Neural progenitor cell (in vitro differentiated cells): ENCODE results near the gene PCSK6. TPM values are rescaled to one million over a fixed set of nuclear protein-coding genes. Genes with fewer than 3 reads are reported as not detected.

ENCODE experiments used
- DNase-seq: peaks from one replicate; pipeline ENCODE4 v3.0.0-alpha.2; 2016; ENCODE audit warnings: low spot score
- H2AFZ ChIP-seq: fragments of 200-600 bp; sonication (generic); replicated peaks from 2 replicates; pipeline ENCODE4 v1.6.1; 2016; ENCODE audit warnings: antibody characterized with exemption
- H3F3A ChIP-seq: fragments of 200-600 bp; sonication (generic); 2 replicates; pipeline ENCODE4 v1.6.1; 2016; ENCODE audit warnings: antibody characterized with exemption, low read depth
- H3K27ac ChIP-seq: fragments of 200-600 bp; sonication (generic); 2 replicates; pipeline ENCODE4 v1.5.1; 2016; ENCODE audit warnings: mild to moderate bottlenecking
- H3K27me3 ChIP-seq: fragments of 200-600 bp; sonication (generic); 2 replicates; pipeline ENCODE4 v1.6.1; 2016; ENCODE audit warnings: mild to moderate bottlenecking, moderate library complexity
- H3K36me3 ChIP-seq: fragments of 200-600 bp; sonication (generic); 2 replicates; pipeline ENCODE4 v1.5.1; 2016
- H3K4me1 ChIP-seq: fragments of 200-600 bp; sonication (generic); 2 replicates; pipeline ENCODE4 v1.6.1; 2016; ENCODE audit warnings: mixed run types
- H3K4me2 ChIP-seq: fragments of 200-600 bp; sonication (generic); 2 replicates; pipeline ENCODE4 v1.6.1; 2016
- H3K4me3 ChIP-seq: fragments of 200-600 bp; sonication (generic); 2 replicates; pipeline ENCODE4 v1.5.1; 2016
- H3K79me2 ChIP-seq: fragments of 200-600 bp; sonication (generic); 2 replicates; pipeline ENCODE4 v1.6.1; 2016; ENCODE audit warnings: low read depth
- H3K9ac ChIP-seq: fragments of 200-600 bp; sonication (generic); 2 replicates; pipeline ENCODE4 v1.6.1; 2016
- H3K9me3 ChIP-seq: fragments of 200-600 bp; sonication (generic); 2 replicates; pipeline ENCODE4 v1.5.1; 2016; ENCODE audit warnings: low read depth
- H4K20me1 ChIP-seq: fragments of 200-600 bp; sonication (generic); 2 replicates; pipeline ENCODE4 v1.6.1; 2016; ENCODE audit warnings: low read depth
- H3K27ac Mint-ChIP-seq: 3 replicates; pipeline ENCODE4 v1.8.0; 2021; ENCODE audit warnings: mixed read lengths
- H3K27me3 Mint-ChIP-seq: 2 replicates; pipeline ENCODE4 v1.8.0; 2022; ENCODE audit warnings: low read depth, mild to moderate bottlenecking, inconsistent platforms, moderate library complexity, mixed read lengths; ENCODE audit not compliant: insufficient read depth
- H3K36me3 Mint-ChIP-seq: 3 replicates; pipeline ENCODE4 v1.8.0; 2021; ENCODE audit warnings: mixed read lengths
- H3K4me1 Mint-ChIP-seq: 3 replicates; pipeline ENCODE4 v1.8.0; 2021; ENCODE audit warnings: mixed read lengths
- H3K4me3 Mint-ChIP-seq: 3 replicates; pipeline ENCODE4 v1.8.0; 2021; ENCODE audit warnings: mild to moderate bottlenecking, moderate library complexity, mixed read lengths
- H3K9me3 Mint-ChIP-seq: 3 replicates; pipeline ENCODE4 v1.8.0; 2020; ENCODE audit warnings: mixed read lengths
- EZH2 ChIP-seq: fragments of 200-600 bp; sonication (generic); IDR thresholded peaks from 2 replicates; pipeline ENCODE4 v1.6.1; 2017; ENCODE audit warnings: antibody characterized with exemption, mild to moderate bottlenecking, moderate library complexity
- EZH2phosphoT487 ChIP-seq: fragments of 200-600 bp; sonication (generic); IDR thresholded peaks from 2 replicates; pipeline ENCODE4 v1.6.1; 2017; ENCODE audit warnings: antibody characterized with exemption
- total RNA-seq: library from RNA; depleted of rRNA; stranded (reverse); fragments of >200 nt; gene quantifications from 2 replicates; pipeline ENCODE4 v1.2.3, GENCODE V29; 2015; ENCODE audit warnings: low replicate concordance
- TF ChIP-seq, protein P1 (sequence below): fragments of 200-600 bp; sonication (generic); IDR thresholded peaks from 2 replicates; pipeline ENCODE4 v1.5.1; 2017; ENCODE audit warnings: antibody characterized with exemption, mild to moderate bottlenecking

The PCSK6 gene
- total RNA-seq, 1 donor from 2014 or later = 1.9 TPM

DNA sequence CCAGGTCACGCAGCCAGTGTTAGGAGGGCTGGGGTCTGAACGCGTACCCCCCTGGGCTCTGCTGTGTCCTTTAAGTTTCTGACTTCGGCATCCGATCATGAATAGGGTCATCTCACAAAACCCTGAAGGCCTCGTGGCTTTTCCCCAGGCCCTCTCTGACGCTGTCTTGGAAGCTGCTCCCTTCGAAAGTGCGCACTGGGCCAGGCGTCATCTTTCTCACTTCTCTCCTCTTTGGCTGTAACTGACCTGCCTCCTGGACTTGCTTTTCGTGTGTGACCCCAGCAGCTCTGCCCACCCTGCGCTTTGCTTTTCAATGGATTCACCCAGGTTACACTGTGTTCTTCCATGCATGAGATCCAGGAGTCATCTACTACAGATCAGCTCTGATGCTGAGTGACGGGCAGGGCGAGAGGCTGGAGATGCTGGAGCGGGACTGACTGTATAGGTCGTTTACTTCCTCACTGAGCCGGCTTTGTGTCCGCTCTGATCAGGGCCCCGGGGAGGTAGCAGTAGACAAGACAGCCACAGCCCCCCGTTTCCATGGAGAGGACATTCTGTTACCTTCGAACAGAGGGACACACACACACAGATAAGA is 45.0 kb upstream of the PCSK6 start:
- Histone ChIP-seq H3K9me3 (no peaks in the 10 kb centered on the region), H2AFZ (peak overlapping the region; percentile 73), H3K4me1 (peaks cover 12% of the 10 kb centered on the region), H3K4me3 (no peak overlapping the region), H3K27me3 (no peaks in the 10 kb centered on the region), H3K79me2 (no peaks in the 10 kb centered on the region), H3K4me2 (peak overlapping the region; percentile 11), H3K9ac (no peak overlapping the region), H4K20me1 (no peaks in the 10 kb centered on the region), H3K36me3 (no peaks in the 10 kb centered on the region), H3F3A (no peaks in the 10 kb centered on the region), H3K27ac (no peak overlapping the region)
- Mint-ChIP-seq H3K27ac (peak overlapping the region; percentile 35), H3K9me3 (no peaks in the 10 kb centered on the region), H3K36me3 (peaks cover 2% of the 10 kb centered on the region), H3K27me3 (peaks cover 4% of the 10 kb centered on the region), H3K4me3 (no peak overlapping the region), H3K4me1 (peaks cover 10% of the 10 kb centered on the region)
- peak; percentile 52 for DNase-seq
- TF ChIP-seq, protein P1, sequence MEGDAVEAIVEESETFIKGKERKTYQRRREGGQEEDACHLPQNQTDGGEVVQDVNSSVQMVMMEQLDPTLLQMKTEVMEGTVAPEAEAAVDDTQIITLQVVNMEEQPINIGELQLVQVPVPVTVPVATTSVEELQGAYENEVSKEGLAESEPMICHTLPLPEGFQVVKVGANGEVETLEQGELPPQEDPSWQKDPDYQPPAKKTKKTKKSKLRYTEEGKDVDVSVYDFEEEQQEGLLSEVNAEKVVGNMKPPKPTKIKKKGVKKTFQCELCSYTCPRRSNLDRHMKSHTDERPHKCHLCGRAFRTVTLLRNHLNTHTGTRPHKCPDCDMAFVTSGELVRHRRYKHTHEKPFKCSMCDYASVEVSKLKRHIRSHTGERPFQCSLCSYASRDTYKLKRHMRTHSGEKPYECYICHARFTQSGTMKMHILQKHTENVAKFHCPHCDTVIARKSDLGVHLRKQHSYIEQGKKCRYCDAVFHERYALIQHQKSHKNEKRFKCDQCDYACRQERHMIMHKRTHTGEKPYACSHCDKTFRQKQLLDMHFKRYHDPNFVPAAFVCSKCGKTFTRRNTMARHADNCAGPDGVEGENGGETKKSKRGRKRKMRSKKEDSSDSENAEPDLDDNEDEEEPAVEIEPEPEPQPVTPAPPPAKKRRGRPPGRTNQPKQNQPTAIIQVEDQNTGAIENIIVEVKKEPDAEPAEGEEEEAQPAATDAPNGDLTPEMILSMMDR = no peak
- no peak for TF ChIP-seq EZH2

GRCh38 chr15:101533371-101534140 is 44.0 kb upstream of the PCSK6 start:
- peaks cover 12% of the 10 kb centered on the region for H3K4me1 ChIP-seq
- no peak overlapping the region for H3K4me2 ChIP-seq
- Mint-ChIP-seq H3K27ac (no peak overlapping the region), H3K4me1 (peaks cover 14% of the 10 kb centered on the region), H3K4me3 (no peak overlapping the region), H3K36me3 (peaks cover 2% of the 10 kb centered on the region), H3K27me3 (peaks cover 2% of the 10 kb centered on the region), H3K9me3 (no peaks in the 10 kb centered on the region)
- no peaks in the 10 kb centered on the region for H3K36me3 ChIP-seq
- H3K4me3 ChIP-seq = no peak overlapping the region
- H2AFZ ChIP-seq = no peak overlapping the region
- H3K27me3 ChIP-seq = no peaks in the 10 kb centered on the region
- no peaks in the 10 kb centered on the region for H3F3A ChIP-seq
- TF ChIP-seq EZH2phosphoT487 (no peak), EZH2 (no peak)
- TF ChIP-seq, protein P1 = no peak
- no peak for DNase-seq
- H3K27ac ChIP-seq = no peak overlapping the region
- H4K20me1 ChIP-seq = no peaks in the 10 kb centered on the region
- H3K9me3 ChIP-seq = no peaks in the 10 kb centered on the region
- H3K79me2 ChIP-seq = no peaks in the 10 kb centered on the region
- no peak overlapping the region for H3K9ac ChIP-seq

DNA sequence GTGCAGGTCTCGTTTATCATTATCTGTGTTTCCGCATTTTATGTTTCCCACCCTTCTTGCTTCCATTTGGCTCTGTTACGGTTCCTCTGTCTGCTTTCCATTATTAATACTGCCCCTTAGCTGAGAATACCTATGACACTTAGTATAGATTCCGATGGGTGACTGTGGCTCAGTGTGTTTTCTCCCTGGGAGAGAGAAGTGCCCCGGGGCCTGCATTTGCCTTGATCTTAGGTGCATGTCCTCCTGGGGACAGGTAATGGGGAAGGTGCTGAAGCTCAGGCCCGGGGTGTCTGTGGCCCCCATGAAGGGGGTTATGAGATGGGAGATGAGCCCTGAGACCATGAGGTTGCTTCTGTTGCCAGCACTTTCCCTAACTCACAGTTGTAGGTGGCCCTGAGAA is 43.4 kb upstream of the PCSK6 start:
- DNase-seq = no peak

More for the DNA sequence above, 43.4 kb upstream of the PCSK6 start:
- H3K27ac Mint-ChIP-seq = no peak overlapping the region
- Histone ChIP-seq H3K27me3 (no peaks in the 10 kb centered on the region), H3K4me3 (no peak overlapping the region), H3K4me2 (no peak overlapping the region), H2AFZ (no peak overlapping the region), H4K20me1 (no peaks in the 10 kb centered on the region), H3K36me3 (no peaks in the 10 kb centered on the region), H3K9ac (no peak overlapping the region), H3K4me1 (peaks cover 12% of the 10 kb centered on the region), H3K79me2 (no peaks in the 10 kb centered on the region), H3K9me3 (no peaks in the 10 kb centered on the region), H3F3A (no peaks in the 10 kb centered on the region), H3K27ac (no peak overlapping the region)
- peaks cover 2% of the 10 kb centered on the region for H3K36me3 Mint-ChIP-seq
- TF ChIP-seq EZH2phosphoT487 = no peak
- TF ChIP-seq, protein P1 = no peak
- no peak for TF ChIP-seq EZH2
- no peak overlapping the region for H3K4me3 Mint-ChIP-seq
- H3K27me3 Mint-ChIP-seq = peaks cover 2% of the 10 kb centered on the region
- no peaks in the 10 kb centered on the region for H3K9me3 Mint-ChIP-seq
- H3K4me1 Mint-ChIP-seq = peaks cover 19% of the 10 kb centered on the region
